HepG2 (cell line): ENCODE data around the gene C14orf93. TPM values are rescaled to one million over a fixed set of nuclear protein-coding genes. Genes with fewer than 3 reads are reported as not detected.

ENCODE experiments used
- ATF2 ChIP-seq: sonication (generic); formaldehyde crosslinking; IDR thresholded peaks from 2 replicates; pipeline ENCODE4 v1.4.0; 2020; ENCODE audit warnings: missing genetic modification reagents
- ELF4 ChIP-seq: sonication (generic); formaldehyde crosslinking; IDR thresholded peaks from 2 replicates; pipeline ENCODE4 v1.5.0; 2020; ENCODE audit warnings: missing genetic modification reagents, mild to moderate bottlenecking, moderate library complexity, borderline replicate concordance
- FOXJ3 ChIP-seq: sonication (generic); formaldehyde crosslinking; IDR thresholded peaks from 2 replicates; pipeline ENCODE4 v1.4.0; 2020; ENCODE audit warnings: missing genetic modification reagents, mild to moderate bottlenecking, borderline replicate concordance
- GPN1 ChIP-seq: sonication (generic); formaldehyde crosslinking; IDR thresholded peaks from 2 replicates; pipeline ENCODE4 v1.5.1; 2020; ENCODE audit warnings: missing genetic modification reagents, borderline replicate concordance
- HCFC1 ChIP-seq: fragments of 150-350 bp; IDR thresholded peaks from 2 replicates; pipeline ENCODE4 v1.6.1; 2014; ENCODE audit warnings: low read depth, low read length
- HNRNPL ChIP-seq: fragments of 200-400 bp; formaldehyde crosslinking; IDR thresholded peaks from 2 replicates; pipeline ENCODE4 v1.6.1; 2017; ENCODE audit warnings: mild to moderate bottlenecking, low read depth, low read length
- KLF9 ChIP-seq: IDR thresholded peaks from 2 replicates; pipeline ENCODE4 v1.6.1; 2016; ENCODE audit warnings: low read depth
- NONO ChIP-seq, 2 experiments: fragments of 450-650 bp in 1 of 2; sonication (generic) in 1 of 2; formaldehyde crosslinking in 1 of 2; IDR thresholded peaks in 1 of 2; conservative IDR thresholded peaks in 1 of 2; 2 replicates each; pipeline versions ENCODE4 v1.6.1 to v1.8.0; 2017 to 2022; ENCODE audit warnings: mild to moderate bottlenecking in 1 of 2, missing genetic modification reagents in 1 of 2, moderate library complexity in 1 of 2
- PAWR ChIP-seq: sonication (generic); formaldehyde crosslinking; IDR thresholded peaks from 2 replicates; pipeline ENCODE4 v1.4.0; 2020; ENCODE audit warnings: missing genetic modification reagents, mild to moderate bottlenecking, borderline replicate concordance
- PRMT3 ChIP-seq: sonication (generic); formaldehyde crosslinking; IDR thresholded peaks from 2 replicates; pipeline ENCODE4 v1.8.1; 2022; ENCODE audit warnings: low read depth, mild to moderate bottlenecking, moderate library complexity, missing genetic modification reagents, borderline replicate concordance
- RXRA ChIP-seq: sonication (generic); formaldehyde crosslinking; IDR thresholded peaks from 2 replicates; pipeline ENCODE4 v1.5.1; 2020; ENCODE audit warnings: missing genetic modification reagents
- THAP9 ChIP-seq: sonication (generic); formaldehyde crosslinking; IDR thresholded peaks from 2 replicates; pipeline ENCODE4; 2020; ENCODE audit warnings: missing genetic modification reagents, mild to moderate bottlenecking, borderline replicate concordance
- TOPORS ChIP-seq: sonication (generic); formaldehyde crosslinking; IDR thresholded peaks from 2 replicates; pipeline ENCODE4 v1.8.0; 2023; ENCODE audit warnings: mild to moderate bottlenecking, missing genetic modification reagents
- ZNF121 ChIP-seq: sonication (generic); formaldehyde crosslinking; IDR thresholded peaks from 2 replicates; pipeline ENCODE4 v1.5.0; 2020; ENCODE audit warnings: mild to moderate bottlenecking, missing genetic modification reagents
- ZNF20 ChIP-seq: sonication (generic); formaldehyde crosslinking; IDR thresholded peaks from 2 replicates; pipeline ENCODE4 v1.4.0; 2020; ENCODE audit warnings: mild to moderate bottlenecking, moderate library complexity, missing genetic modification reagents
- ZNF260 ChIP-seq: sonication (generic); formaldehyde crosslinking; IDR thresholded peaks from 2 replicates; pipeline ENCODE4 v1.4.0; 2020; ENCODE audit warnings: missing genetic modification reagents, low read depth, mild to moderate bottlenecking, borderline replicate concordance
- ZNF549 ChIP-seq: sonication (generic); formaldehyde crosslinking; IDR thresholded peaks from 2 replicates; pipeline ENCODE4 v1.5.0; 2020; ENCODE audit warnings: missing genetic modification reagents
- ZNF598 ChIP-seq: sonication (generic); formaldehyde crosslinking; IDR thresholded peaks from 2 replicates; pipeline ENCODE4 v1.5.1; 2020; ENCODE audit warnings: mild to moderate bottlenecking, missing genetic modification reagents, borderline replicate concordance
- ZNF607 ChIP-seq: sonication (generic); formaldehyde crosslinking; IDR thresholded peaks from 2 replicates; pipeline ENCODE4 v1.5.1; 2020; ENCODE audit warnings: missing genetic modification reagents, mild to moderate bottlenecking, borderline replicate concordance
- ZNF749 ChIP-seq: sonication (generic); formaldehyde crosslinking; IDR thresholded peaks from 2 replicates; pipeline ENCODE4 v1.8.0; 2022; ENCODE audit warnings: mild to moderate bottlenecking, missing genetic modification reagents, moderate library complexity, borderline replicate concordance
- polyA plus RNA-seq, 8 experiments: library from polyadenylated mRNA; depleted of rRNA in 3 of 8; stranded (reverse) in 7 of 8; unstranded in 1 of 8; fragments of >200 nt; fragmentation: Illumina TruSeq in 4 of 8; extraction: Trizol in 4 of 8; gene quantifications; 2 replicates each; pipeline versions ENCODE4 v1.2.1 to v1.2.3, GENCODE V29; 2011 to 2016; ENCODE audit warnings: low read depth in 4 of 8, missing spikeins in 1 of 8, mixed read lengths in 1 of 8; ENCODE audit not compliant: insufficient read depth in 1 of 8
- total RNA-seq, 5 experiments: library from RNA; depleted of rRNA; stranded (reverse); fragments of >200 nt; fragmentation: Illumina TruSeq; extraction: Trizol; gene quantifications; 2 replicates each; pipeline ENCODE4 v1.2.3, GENCODE V29; 2016; ENCODE audit warnings: low read depth in 1 of 5

The C14orf93 gene
- total and polyA plus RNA-seq, 2 of the 13 experiments (the other 11 are each of a cell fraction or from before 2014, with no cell fraction given) = 11.4 to 22.5 TPM

- TF ChIP-seq ATF2 (CRISPR knock-in tag) (peak; percentile 86; the same call in 1 of the 2 replicates), ZNF607 (CRISPR knock-in tag) (no peak), HCFC1 (0 out of 2 replicates have a peak, but pooled peaks have one; percentile 37), ELF4 (no peak), RXRA (CRISPR knock-in tag) (peak; percentile 91), KLF9 (CRISPR knock-in tag) (peak; percentile 97), ZNF121 (CRISPR knock-in tag) (no peak), FOXJ3 (CRISPR knock-in tag) (no peak), PAWR (no peak), HNRNPL (peak; percentile 81), ZNF598 (CRISPR knock-in tag) (peak; percentile 89; the same call in 1 of the 2 replicates), ZNF260 (CRISPR knock-in tag) (peak; percentile 59; the same call in 1 of the 2 replicates), PRMT3 (CRISPR knock-in tag) (no peak), TOPORS (CRISPR knock-in tag) (no peak), ZNF749 (no peak), ZNF20 (CRISPR knock-in tag) (no peak), ZNF549 (CRISPR knock-in tag) (no peak), GPN1 (CRISPR knock-in tag) (no peak; the same call in 1 of the 2 replicates), THAP9 (CRISPR knock-in tag) (peak; percentile 95), NONO (IDR thresholded peaks at IDR 0.05) (no peak; the same call in 1 of the 2 replicates), NONO (CRISPR knock-in tag; conservative IDR thresholded peaks at IDR 0.05) (no peak)
Measured at GRCh38 chr14:22982477-22983245, 27.3 kb downstream of the C14orf93 start, which contains the start of gene AJUBA (continued).
